GM13976 (cell line): ENCODE measurements around the gene PRKAG2.
"Not testable (repeated sequence)": the region's sequence is repeated elsewhere in the genome, so short reads cannot be mapped to it uniquely, and the experiment has no call there.

ENCODE experiments used
- DNase-seq: peaks from one replicate; pipeline ENCODE4 v3.0.0; 2012; ENCODE audit warnings: low spot score
- CTCF ChIP-seq: IDR thresholded peaks from 2 replicates; pipeline ENCODE4 v1.5.1; 2012; ENCODE audit warnings: borderline replicate concordance, mild to moderate bottlenecking; ENCODE audit not compliant: insufficient read depth; ENCODE audit errors: extremely low read depth, missing control alignments, control extremely low read depth
- in situ Hi-C: fragments of 300-500 bp; cut with MboI; formaldehyde crosslinking; loops from one replicate; pipeline ENCODE4 v1.12.0; 2022; ENCODE audit warnings: low sequenced_read_pairs, mixed read lengths, inconsistent platforms; ENCODE audit not compliant: unreplicated experiment

The PRKAG2 gene

DNA sequence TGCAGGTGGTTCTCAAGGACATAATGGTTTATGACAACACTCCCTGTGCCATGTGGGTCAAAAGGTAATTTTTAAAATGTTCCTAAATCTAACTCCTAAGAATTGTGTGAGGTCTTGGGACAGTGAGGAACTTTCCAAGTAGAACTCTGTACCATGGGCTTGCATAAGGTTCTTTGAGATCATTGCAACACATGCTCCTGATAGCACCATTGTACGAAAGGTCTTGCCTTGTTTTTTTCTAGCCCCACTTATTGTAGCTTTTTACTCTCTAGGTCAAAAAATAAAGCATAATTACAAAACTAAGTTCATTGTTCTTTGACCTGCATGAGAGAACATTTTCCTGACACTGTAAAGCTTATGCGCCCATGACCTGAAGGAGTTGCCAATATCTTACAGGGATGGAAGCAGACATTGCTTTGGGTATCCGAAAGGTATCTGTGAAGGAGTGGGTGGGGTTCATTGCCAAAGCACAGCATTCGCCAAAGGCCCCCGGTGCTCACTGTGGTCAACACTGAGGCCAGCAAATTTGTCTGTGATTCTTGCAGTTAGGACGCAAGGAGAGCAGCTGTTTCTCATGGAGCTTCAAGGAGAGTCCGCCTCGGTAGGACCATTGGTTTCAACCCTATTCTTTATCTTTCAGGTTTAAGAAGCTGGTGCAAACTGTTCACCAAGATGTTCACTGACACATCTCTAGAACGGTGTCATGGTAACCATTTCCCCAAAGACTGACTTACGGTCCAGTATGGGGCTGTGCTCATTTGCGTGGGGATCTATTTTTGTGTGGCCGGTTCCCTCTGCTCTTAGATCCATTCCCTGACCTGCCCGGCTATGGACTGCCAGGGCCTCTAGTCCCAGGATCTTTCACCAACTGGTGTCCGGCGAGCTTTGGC is 7.6 kb upstream of the PRKAG2 start:
- no peak for TF ChIP-seq CTCF
- in situ Hi-C loops, result no loop called here
- DNase-seq, result peak; percentile 46

DNA sequence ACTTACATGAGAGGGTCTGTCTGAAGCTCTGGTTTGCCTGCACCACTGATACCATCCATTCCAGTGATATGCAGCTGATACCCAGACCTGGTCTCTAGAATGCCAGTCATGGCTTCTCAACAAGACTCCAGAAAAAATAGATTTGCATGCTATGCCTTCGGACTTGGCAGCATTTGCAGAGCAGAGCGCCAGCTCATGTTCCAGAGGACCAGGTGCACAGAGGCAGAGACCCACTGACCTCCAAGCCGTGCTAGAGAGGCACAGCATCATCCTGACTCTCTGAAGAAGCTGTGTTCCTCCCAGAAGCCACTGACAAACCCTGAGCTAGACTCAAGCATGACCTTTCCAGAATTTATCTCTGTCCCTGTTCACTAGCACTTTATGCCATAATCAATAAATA is 6.9 kb upstream of the PRKAG2 start:
- TF ChIP-seq CTCF, result no peak
- DNase-seq, result no peak
- in situ Hi-C loops, result no loop called here

- no peak for DNase-seq
- no peak for TF ChIP-seq CTCF
- in situ Hi-C loops, result no loop called here
Observed at GRCh38 chr7:151882734-151883133, 5.8 kb upstream of the PRKAG2 start.

GRCh38 chr7:151880688-151881087 is 3.8 kb upstream of the PRKAG2 start:
- DNase-seq, result no peak
- TF ChIP-seq CTCF, result no peak
- in situ Hi-C loops, result no loop called here

- in situ Hi-C loops, result no loop called here
- TF ChIP-seq CTCF, result no peak
- DNase-seq, result no peak
Observed at GRCh38 chr7:151877911-151878835, 1.3 kb upstream of the PRKAG2 start.

DNA sequence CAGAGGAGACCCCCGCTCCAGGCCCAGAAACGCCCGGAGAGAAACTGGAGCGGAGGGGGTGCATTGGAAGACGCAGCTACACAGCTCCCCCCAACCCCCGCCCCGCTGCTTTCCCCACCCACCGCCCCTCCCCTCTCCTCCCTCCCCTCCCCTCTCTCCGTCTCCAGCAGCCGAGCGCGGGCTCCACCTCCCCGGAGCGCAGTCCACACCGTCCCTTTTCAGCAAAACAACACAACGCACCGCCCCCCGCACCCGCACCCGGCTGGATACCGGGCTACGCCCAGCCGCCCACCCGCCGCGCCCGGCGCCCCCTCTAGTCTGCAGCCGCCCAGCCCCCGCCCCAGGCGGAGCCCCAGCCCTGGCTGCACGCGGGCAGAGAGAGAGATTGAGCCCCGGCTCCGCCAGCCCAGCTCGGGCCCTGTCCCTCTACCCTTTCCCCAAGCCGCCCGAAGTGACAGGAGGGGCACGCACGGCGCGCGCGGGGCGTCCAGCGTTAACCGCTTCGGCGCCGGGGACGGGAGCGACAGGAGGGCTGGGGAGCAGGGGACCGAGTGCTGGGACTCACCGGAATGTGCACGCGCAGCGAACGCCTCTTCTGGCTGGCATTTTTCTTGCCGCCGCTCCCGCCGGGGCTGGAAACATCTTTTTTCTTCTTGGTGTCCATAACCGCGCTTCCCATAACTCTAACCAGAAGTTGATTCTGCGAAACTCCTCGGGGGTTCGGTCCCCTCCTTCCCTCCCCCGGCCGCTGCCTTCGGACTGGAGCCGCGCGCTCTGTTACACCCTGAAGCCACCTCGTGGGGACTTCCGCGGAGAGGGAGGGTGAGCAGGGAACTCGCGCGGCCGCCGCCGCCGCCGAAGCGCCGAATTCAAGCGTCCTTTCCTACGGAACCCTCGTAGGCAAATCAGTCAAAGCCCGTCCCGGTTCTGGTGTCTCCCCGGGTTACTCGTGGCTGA is 695 bp downstream of the PRKAG2 start:
- TF ChIP-seq CTCF, result no peak
- in situ Hi-C loops, result no loop called here
- peak; percentile 66 for DNase-seq

GRCh38 chr7:151874479-151874878 is 2.4 kb downstream of the PRKAG2 start:
- in situ Hi-C loops, DNase-seq: not testable (repeated sequence)
